LNCAP (cell line): Measurements from ENCODE around the gene ARFGAP2.

Source experiments
- CTCF ChIP-seq: fragments of 450-650 bp; IDR thresholded peaks from 2 replicates; pipeline ENCODE4 v1.5.1; 2017; ENCODE audit warnings: mild to moderate bottlenecking

Gene ARFGAP2

GRCh38 chr11:47171061-47171838 lies 5.4 kb downstream of the ARFGAP2 start:
- TF ChIP-seq CTCF, result no peak

GRCh38 chr11:47166368-47166767 lies 10.3 kb downstream of the ARFGAP2 start:
- no peak for TF ChIP-seq CTCF

GRCh38 chr11:47165253-47165840 lies 11.3 kb downstream of the ARFGAP2 start:
- TF ChIP-seq CTCF, result no peak

- TF ChIP-seq CTCF, result no peak
These were observed 12.4 kb downstream of the ARFGAP2 start for GRCh38 chr11:47164321-47164720.

- TF ChIP-seq CTCF, result no peak
These were observed 12.8 kb downstream of the ARFGAP2 start for GRCh38 chr11:47163898-47164297.

- TF ChIP-seq CTCF, result no peak
These were observed 13.5 kb downstream of the ARFGAP2 start for GRCh38 chr11:47163193-47163592.

- no peak for TF ChIP-seq CTCF
These were observed 14.3 kb downstream of the ARFGAP2 start for GRCh38 chr11:47162426-47162825.
